Inferior parietal cortex (tissue), 1 donor: ENCODE measurements around the gene PRKG1.

Experiments
- DNase-seq: peaks from one replicate; pipeline ENCODE4 v3.0.0-alpha.2; 2016; ENCODE audit errors: extremely low spot score

PRKG1 gene

DNA sequence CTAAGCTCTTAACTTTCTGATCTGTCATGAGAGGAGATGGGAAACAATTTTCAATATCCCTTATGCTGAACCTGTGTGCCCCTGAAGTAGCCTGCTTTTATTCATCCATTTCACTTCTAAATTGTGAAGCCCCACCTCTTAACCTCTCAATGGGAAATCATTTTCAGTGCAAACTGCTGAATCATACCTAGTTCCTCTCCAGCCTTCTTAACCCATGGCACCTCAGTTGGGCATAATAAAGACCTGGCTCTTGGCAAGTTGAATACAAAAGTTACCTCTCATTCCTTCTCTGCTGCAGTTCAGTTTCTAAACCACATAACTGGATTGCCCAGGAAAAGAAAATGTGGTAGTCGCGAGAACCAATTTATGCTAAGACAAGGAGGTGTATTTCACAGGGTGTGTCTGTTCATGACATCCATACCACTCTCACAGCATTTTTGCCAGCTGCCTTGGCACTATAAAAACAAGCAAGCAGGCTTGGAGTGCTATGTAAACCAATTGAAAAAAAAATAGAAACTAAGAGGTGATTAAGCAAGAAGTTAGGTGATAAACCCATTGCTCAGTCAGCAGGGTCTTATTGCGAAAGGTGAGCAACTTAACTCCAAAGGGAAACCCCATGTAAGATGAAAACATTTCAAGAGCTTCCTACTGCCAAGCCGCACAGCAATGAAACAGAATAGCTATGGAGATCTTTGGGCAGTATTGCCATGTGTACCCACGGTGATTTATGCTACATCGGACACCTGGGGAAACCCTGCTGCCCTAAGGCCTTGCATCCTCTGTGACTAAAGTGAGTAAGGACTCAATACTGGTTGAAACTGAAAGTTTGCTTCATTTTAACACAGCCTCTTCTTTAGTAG lies 1182.8 kb downstream of the PRKG1 start:
- DNase-seq, result no peak

DNA sequence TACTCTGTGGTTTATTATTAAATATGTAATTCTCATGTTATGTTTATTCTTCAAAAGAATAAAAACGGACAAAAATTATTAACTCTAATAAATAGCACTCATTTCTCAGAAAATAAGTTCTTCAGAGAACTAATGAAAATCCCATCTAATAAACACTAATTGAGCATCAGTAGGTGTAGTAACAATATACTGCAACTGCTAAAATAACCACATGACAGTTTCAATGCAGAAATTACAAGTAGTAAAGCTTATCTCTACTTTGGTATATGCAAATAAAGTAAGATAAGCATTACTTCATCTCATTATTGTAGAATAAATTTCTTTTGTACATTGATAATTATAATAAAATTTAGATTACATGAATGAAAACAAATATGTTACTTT lies 1183.4 kb downstream of the PRKG1 start:
- DNase-seq, result no peak

DNA sequence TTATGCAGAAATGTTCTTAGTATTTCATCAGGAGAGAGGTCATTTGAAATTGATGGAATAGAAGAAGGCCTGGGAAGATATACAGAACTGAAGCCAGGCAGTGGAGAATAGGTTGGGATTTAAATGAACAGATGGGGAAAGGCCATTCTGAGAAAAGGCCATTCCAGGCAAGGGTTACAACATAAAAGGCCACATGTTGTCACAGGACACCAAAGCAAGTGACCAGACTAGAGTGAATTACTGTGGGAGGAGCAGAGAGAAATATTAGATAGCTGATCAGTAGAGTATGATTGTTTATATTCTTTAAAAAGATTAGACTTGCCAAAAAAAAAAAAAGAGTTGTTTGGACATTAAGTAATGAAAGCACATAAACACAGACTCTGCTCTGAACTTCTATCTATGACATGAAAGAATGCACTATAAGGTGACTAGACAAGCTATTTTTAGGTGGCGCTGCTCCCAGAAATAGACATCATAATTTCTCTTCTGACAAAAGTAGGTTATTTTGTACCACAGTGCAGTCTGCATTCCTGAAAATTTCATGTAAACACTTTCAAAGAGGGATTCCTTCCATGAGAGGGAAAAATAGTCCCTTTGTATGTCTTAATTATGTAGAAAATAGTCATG lies 1184.6 kb downstream of the PRKG1 start:
- DNase-seq, result no peak

DNA sequence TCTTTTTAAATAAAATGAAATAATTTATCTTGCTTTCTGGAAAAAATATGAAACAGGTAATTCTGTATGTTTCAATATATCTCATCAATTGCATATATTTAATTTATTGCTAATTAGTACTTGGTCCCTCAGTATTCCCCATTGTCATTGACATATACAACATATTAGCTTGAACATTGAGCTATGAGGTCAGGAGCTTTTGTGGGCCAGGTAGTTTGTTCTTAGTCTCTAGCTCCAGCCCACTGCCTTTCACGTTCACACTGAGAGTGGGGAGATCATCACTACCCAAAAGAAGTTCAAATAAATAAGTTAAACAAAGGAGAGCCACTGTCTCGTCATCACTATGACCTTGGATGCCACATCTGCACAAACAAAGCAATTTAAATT lies 1185.1 kb downstream of the PRKG1 start:
- DNase-seq, result no peak

DNA sequence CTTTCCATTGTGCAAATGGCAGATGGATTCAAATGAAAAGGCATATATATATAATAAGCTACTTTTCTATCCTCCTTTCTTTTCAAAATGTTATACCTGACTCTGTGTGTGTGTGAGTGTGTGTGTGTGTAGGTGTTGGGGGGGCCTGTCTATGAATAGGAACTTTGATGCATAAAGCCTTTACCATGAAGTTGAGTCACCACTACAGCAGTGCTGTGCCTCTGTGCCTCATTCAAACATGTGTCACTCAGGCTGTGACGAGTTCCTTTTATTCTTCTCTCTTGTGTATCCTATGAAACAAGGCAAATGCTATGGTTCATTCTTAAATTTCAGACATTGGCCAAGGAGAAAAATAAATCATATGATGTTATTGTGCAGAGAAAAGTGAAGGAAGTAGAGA lies 1187.1 kb downstream of the PRKG1 start:
- DNase-seq, result no peak

DNA sequence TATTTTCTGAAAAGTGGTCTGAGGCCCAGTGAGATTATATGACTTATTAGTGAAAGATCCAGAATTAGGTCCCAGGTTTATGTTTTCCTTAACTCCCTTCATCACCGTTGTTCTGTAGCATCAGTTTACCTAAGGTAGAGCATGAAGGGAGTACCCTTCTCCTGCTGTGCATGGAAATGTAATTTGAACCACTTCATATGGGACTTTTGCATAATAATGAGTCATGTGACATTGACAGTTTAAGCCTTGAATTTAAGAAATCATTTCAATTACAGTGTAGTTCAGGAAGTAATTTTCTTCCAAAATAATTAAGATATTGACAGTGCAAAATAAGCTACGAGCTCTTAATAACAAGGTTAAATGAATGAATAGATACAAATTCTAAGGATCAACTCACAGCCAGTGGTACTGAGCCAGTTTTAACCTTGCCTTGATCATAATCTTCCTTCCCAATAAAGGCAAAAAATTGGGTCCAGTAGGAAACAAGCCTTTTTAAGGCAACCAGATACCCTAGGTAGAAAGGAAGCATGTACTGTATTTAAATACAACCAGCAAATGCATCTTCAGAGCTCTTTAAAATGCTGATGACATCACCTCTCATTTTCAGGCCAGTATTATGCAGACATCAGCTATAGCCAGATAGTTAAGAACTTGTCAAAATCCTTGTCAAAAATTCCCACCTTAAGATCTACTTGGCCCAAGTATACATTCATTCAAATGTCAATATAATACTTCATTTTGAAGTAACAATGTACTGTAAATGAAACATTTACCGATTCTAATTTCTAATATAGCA lies 1191.0 kb downstream of the PRKG1 start:
- no peak for DNase-seq

DNA sequence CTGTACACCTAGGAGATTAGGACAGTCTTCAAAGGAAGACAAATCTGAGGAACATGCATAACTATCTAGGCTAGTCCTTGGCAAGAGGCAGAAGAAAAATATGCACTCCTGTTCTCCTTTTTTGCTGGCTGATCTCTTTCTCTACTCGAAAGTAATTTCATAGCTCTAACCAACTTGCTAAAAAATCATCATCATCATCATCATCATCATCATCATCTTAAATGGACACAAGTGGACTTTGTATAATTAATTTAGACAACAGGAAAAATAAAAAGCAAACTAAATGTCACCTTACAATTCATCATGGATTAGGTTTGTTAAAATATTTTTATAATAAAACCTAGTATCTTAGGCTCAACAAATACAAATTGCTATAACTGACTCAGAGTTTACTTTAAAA lies 1192.6 kb downstream of the PRKG1 start:
- no peak for DNase-seq

DNA sequence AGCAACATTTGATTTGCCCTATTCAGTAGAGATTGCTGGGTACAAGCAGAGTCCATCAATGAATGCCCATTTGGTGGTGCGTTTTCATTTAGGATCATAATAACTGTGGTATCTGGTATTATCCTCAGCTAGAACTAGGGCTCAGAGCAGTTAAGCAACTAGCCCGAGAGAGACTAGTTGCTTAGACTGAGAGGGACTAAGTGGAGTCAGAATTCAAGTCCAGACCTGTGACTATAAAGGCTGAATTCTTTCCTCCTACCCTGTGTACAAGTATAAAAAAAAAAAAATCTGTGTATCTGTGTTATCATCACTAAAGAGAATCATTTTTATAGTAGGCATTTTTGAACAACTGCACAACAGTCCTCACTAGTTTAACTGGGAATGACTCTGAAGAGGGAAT lies 1194.5 kb downstream of the PRKG1 start:
- no peak for DNase-seq

DNA sequence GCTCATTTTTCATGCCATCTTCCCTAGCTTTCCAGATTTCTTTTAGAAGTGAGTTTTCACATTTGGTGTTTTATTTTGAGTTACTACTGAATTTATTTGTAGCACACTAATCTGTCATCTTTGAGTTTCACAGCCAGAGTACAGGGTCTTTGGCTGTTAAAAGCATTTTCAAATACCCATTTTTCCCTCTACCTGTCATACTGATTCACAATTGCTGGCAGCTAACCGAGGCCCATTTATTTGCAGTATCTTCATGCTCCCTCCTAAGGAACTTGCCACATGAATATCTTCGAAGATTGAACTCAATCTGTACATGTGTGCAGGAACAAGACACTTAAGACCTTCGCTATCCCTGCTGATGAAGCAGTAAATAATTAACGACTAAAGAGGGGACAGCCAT lies 1194.9 kb downstream of the PRKG1 start:
- no peak for DNase-seq

DNA sequence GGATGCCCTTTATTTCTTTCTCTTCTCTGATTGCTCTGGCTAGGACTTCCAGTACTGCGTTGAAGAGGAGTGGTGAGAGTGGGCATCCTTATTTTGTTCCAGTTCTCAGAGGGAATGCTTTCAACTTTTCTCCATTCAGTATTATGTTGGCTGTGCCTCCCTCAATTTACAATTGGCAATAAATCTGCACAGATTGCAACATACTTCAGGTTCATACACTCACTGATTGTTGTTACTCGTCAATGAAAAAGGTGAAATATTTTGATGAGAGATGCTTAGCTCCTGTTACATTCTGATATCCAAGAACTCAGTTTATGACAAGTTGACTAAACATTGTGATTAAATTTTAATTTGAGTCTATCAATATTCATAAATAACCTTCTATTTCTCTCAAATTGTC lies 1201.9 kb downstream of the PRKG1 start:
- no peak for DNase-seq

DNA sequence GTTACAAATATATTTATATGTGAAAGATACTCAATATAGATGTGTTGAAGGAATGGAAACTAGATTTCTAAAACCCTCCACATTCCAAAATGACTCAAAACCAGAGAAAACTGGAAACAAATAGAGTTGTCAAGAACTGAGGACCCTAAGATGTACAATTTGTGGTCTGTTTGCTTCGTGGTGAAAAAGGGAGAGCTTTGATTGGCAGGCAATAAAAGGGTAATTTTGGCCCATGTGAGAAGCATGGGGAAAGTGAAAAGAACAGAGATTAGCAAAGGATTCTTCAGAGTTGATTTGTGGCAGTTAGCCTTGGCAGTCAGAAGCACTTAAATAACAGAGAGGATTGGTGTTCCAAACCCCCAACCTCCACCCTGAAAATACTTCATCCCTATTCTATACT lies 1202.7 kb downstream of the PRKG1 start:
- DNase-seq, result no peak

DNA sequence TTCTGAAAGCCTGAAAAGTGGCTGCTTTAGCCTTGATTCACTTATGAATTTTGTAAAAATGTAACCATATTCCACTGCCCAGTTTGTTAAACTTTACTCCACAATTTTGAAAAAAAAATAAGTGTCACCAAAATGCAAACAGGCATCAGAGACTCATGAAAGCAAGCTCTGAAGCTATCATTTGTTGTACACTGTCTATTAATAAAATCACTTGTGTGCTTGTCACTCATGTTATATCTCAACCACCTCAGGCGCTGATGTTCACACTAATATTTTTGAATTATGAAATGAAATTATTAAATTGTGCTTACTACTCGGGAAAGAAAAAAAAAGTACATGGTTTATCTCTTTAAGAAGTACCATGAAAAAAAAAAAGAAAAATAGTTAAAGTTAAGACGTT lies 1205.3 kb downstream of the PRKG1 start:
- DNase-seq, result no peak

DNA sequence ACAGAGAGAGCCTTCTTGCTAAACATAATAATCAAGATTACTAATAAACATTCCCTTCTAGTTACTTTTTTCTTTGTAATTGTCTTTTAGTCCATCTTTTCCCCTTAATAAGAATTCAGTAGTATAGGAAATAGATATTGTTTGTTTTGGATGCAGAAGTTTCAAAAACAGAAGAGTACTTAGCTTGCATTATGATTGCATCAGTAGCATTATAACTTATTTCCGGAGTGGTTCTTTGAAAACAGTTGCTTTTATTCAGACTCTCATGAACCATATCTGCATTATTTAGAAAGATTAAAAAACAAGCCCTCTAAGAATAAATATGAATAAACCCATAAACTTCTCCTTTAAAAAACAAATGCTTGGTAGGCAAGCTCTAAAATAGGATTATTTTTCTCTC lies 1205.8 kb downstream of the PRKG1 start:
- no peak for DNase-seq

DNA sequence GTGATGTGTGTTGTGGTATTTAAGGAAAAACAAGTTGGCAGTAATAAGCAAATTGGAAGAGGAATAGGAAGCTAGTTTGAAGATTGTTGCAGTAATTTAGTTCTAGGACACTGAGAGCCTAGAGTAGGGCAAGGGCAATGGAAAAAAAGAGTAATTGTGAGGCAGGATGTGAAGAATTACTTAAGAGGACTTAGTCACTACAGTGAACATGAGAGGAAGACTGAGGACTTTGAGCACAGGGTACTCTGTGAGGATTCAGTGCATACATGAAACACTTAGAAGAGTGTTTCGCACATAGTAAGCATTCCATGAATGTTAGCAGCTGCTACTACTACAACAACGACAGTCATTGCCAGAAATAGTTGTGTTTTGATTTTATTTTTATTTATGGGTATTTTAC lies 1208.9 kb downstream of the PRKG1 start:
- no peak for DNase-seq

DNA sequence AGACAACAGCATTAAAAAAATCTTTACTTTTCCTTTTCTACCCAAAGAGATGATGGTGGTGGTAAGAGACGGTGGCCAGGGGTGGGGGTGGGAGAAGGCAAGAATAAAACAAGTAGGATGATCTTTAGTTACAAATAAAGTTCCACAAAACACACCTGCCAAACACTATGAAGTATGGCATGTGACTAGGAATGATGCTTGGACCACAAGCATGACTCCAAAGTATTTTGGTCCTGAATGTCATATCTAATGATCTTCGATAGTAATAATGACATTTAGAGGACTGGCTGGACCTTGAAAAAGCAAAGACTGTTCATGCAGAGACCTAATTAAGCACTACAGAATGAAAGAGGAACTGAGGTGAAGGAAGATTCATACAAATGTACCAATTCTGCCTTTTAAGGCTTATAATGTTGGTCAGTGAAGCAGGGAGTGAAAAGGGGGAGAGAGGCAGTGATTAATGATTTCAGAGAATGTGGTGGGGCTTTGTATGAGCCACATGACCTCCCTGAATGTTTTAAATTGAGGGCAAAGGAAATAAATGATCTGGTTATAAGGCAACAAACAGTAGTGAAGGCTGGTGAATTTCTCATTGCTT lies 1210.2 kb downstream of the PRKG1 start:
- DNase-seq, result no peak

DNA sequence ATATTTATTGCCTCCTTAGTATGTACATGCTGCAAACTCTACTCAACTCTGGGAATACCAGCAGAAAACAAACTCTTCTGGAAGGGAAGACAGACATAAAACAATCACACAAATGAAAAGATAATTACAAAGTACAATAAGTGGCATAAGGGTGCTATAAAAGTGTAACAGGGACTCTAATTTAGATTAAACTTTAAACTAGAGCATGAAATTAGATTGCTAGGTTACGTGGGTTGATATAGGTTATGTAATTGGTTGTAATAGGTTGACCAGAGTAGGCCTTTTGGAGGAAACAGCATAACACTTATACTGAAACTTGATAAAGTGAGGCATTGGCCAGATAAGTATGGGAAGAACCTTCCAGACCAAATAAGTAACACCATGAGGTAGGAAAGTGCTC lies 1213.6 kb downstream of the PRKG1 start:
- DNase-seq, result no peak

DNA sequence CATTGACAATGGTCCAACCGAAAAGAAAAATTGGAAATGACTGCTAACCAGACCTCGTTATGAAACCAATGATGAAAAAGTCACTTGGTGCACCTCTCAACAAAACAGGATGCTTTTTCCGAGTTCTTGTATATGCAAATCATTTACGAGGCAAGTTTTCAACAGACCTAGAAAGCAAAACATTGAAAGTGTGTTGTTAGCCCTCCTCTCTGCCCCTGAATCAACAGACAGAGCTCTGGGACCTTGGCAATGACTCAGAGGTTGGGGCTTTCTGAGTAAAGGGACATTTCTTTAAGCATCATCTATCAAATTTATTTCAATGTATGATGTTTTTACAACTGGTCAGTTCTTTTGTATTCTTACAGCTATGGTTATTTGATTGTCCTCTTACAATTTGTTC lies 1223.5 kb downstream of the PRKG1 start:
- no peak for DNase-seq

DNA sequence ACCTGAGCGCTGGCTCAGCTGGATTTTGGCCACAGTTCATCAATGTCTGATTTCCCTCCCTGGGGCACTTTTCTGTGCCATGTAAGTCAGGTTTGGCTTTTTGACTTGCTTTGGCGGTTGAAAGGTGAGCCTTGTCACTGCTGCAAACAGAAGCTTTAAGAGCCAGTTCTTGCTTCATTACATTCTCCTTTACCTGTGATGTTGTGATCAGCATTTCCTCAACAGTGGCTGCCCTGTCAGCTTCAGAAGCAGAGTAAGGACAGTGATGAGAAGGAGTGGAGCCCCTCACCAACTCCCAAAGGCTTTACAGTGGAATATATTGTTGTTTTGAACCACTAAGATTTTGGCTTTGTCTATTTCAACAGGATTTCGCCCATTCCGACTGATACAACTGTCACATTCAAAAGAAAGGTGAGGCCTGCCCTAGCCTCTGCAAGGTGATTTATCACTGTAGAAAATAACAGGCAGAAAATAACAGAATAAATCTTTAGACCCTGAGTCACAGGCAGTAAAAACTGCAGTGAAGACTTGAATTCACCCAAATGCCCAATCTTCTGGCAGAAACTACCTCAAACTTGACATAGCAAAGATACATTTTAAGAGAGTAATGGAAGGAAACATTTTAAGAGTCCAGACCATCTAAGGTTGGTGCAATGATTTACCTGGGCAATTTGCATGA lies 1226.5 kb downstream of the PRKG1 start:
- DNase-seq, result no peak

DNA sequence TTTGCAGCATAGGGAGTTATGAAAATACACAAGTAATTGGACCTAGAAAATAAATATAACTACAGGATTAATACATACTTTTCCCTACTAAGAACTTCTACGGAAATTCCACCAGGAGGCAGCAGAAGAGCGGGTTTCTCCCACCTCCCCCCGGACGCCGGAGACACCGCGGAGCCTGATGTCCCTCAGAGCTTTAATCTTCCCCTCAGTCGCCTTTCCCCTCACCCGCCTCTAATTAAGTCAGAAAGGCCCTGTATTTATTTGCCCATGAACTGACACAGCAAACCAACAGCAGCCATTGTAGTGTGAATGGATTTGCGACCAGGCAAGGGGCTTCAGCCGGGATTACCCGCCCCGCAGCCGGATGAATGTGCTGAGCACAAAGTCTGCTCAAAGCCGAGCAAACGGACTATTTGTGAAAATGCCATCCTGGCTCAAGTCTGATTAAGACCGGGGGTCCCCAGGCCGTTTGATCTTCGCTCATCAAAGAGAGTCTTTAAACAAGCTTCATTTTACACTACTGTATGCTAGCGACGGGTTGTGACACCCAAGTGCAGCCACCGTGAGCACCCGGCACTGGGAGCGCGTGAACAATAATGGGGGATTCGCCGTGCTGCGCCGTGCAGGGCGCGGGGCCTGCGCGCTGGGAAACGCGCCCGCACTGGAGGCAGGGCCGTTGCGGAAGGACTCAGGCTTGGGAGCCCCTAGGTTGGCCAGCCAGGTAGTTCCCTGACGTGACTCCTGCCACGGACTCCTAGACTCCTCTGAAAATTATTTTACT lies 1234.2 kb downstream of the PRKG1 start:
- DNase-seq, result peak; percentile 73

DNA sequence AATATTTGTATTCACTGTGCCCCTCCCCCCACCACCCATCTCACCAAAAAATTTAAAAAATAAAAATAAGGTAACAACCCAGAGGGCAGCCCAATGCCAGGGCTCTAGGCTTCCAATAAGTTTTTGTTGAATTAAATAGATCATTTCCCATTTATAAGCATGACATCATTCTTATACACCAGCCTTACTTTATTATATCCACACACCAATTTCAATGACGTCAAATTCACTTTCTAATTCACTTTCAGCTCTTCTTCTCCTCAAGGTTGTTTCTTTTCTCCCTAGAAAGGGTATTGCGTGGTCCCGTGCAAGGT lies 1238.6 kb downstream of the PRKG1 start:
- no peak for DNase-seq

DNA sequence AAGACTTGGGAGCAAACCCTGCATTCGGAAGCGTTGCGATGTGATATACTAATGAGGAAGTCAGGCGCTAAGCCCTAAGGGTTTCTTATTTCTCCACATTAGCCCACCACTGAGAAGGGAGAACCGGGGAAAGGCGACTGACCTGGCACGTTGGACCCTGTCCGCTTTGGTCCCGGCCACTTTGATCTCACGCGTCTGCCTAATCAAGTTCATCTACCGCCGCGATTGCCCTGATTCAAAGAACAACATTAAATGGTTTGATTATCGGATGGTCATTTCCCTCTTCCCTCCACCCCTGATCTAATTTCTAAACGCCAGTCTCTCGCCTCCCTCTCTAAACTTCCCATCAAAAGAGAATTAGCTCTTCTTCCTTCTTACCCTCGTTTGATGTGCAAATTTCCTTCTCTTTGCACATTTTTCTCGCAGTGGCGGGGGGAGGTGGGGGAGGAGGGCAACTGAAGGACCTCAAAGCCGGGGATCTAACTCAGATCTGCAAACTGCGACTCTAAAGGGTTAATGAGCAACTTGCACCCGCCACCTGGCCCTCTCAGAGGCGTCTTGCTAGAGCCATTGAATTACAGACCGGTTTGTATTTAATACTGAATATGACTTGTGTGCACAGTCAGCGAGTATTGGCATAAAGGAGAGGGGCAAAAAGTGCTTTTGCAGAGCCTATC lies 1239.1 kb downstream of the PRKG1 start:
- no peak for DNase-seq
